T-helper 9 cell (primary cell): ENCODE data around the gene HOXD13.

Experiments
- DNase-seq: peaks from one replicate; pipeline ENCODE4 v3.0.0-alpha.2; 2020
- total RNA-seq, 2 donors: gene quantifications; one replicate each; lab custom pipeline; 2026; lab: John Stamatoyannopoulos, UW

HOXD13 gene
- 0 reads per million in 2 donors for total RNA-seq

GRCh38 chr2:176092270-176093144, at the start of gene HOXD13:
HOXD13 (plus strand) TSS chr2:176092721; CDS start chr2:176092891, 170 bp downstream.
- DNase-seq, result no peak

GRCh38 chr2:176056406-176056805, 36.1 kb upstream of the HOXD13 start:
- no peak for DNase-seq

- DNase-seq, result no peak
Measured at GRCh38 chr2:176063958-176064357, 28.6 kb upstream of the HOXD13 start.

- DNase-seq, result no peak
Measured at GRCh38 chr2:176066645-176067588, 25.6 kb upstream of the HOXD13 start.

GRCh38 chr2:176067589-176068418, 24.7 kb upstream of the HOXD13 start:
- DNase-seq, result no peak

- no peak for DNase-seq
Measured at GRCh38 chr2:176068419-176068832, 24.1 kb upstream of the HOXD13 start.

GRCh38 chr2:176071330-176072291, 20.9 kb upstream of the HOXD13 start:
- no peak for DNase-seq

- no peak for DNase-seq
Measured at GRCh38 chr2:176072292-176072669, 20.2 kb upstream of the HOXD13 start.

GRCh38 chr2:176072951-176073904, 19.3 kb upstream of the HOXD13 start:
- DNase-seq, result no peak

GRCh38 chr2:176074919-176075425, 17.5 kb upstream of the HOXD13 start:
- no peak for DNase-seq

GRCh38 chr2:176075481-176075880, 17.0 kb upstream of the HOXD13 start:
- no peak for DNase-seq

GRCh38 chr2:176076063-176076462, 16.5 kb upstream of the HOXD13 start:
- DNase-seq, result no peak

- no peak for DNase-seq
Measured at GRCh38 chr2:176076796-176077195, 15.7 kb upstream of the HOXD13 start.

- DNase-seq, result no peak
Measured at GRCh38 chr2:176078541-176079284, 13.8 kb upstream of the HOXD13 start.

- DNase-seq, result no peak
Measured at GRCh38 chr2:176079285-176079830, 13.2 kb upstream of the HOXD13 start.

- no peak for DNase-seq
Measured at GRCh38 chr2:176079831-176080539, 12.5 kb upstream of the HOXD13 start.

- DNase-seq, result no peak
Measured at GRCh38 chr2:176080540-176081375, 11.8 kb upstream of the HOXD13 start.
